Kasumi-1 (cell line): ENCODE data around the gene MKRN2OS.

ENCODE experiments used
- DNase-seq, 2 experiments: peaks; one replicate each; lab custom pipeline; 2025; lab: John Stamatoyannopoulos, UW

MKRN2OS gene

DNA sequence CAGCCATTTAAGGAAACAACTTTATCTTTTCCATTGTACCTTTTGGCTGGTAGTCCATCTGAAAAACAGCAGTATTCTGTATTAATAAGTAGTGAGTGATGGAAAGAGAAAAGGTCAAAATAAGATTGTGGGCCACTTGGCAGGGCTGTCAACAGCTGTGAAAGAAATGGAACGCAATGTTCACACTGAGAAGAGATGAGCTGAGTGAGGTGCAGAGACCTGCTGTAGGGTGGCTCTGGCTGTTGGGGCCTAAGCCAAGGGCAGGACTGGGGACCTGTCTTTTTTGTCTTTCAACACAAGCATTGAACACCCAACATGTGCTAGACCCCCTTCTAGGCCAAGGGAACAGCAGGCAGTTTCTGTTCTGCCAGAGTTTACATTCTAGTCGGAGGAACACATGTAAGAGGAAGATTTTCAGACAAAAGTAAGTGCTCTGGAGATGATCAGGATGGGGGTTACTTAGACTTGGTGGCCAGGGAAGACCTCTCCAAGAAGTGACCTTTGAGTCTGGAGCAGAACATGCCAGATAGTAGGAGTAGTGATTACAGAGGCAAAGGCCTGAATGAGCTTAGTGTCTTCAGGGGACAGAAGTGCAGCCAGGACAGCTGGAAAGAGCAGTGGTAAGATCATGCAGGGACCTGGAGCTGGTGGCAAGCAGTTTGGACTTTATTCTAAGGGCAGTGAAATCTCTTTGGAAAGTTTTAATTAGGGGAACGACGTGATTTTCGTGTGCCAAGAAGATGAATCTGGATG lies 31.4 kb downstream of the MKRN2OS start:
- DNase-seq, result no peak

DNA sequence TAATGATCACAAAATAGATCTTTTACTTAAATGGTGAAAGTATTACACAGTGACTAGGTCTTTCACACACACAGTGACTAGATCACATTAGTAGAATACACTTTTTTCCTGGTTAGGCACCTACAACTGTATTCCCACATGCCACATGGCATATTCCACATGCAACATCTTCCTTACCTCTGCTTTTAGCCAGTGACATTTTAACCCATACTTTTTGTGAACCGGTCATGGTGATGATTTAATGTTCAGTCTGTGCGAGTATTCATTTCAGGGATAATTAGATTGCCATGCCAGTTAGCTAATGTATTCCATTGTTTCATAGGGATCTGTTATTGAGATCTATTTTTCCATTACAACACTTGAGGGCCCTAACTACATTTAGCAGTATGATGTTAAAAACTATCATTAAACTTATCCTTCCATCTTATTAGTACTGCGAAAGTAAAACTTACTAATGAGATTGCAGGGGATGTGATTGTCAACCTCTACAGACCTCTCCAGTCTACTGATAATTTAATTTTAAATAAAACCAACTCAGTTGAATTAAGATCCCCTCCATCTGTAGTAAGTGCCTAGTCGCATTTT lies 32.7 kb downstream of the MKRN2OS start:
- no peak for DNase-seq

DNA sequence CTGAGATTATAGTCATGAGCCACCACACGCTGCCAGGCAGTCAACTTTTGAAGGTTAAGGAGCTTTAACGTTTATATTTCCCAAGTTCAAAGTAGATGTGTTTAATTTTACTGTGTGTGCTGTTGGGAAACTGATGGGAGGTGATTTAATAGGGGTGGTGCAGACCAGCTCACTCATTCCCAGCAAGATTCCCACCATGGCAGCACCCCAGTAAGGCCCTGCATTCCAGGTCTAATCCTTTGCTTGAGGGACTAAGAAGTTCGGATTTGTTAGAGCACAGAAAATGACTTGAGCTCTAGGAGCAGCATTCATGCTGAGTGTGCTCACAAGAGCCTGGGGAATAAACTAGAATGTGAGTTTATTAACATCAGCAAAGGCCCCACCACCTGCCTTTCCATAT lies 35.8 kb downstream of the MKRN2OS start:
- DNase-seq, result no peak

DNA sequence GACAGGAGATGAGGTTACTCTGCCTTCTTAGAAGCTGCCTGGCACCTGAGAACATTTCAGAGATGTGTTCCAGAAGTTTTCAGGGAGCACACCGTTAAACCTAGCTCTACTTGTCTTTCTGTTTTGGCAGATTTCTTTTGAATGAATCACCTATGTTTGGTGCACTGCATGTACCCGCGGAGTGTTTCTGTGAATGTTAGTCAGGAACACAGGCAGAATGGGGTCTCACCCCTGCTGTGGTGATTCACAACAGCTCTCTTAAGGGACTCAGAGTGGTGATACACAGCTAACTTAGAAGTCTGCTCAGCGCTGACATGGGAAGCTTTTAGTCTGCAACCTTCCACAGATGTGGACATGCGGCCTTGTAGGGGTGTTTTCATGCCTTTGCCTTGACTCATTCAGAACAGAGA lies 37.0 kb downstream of the MKRN2OS start:
- no peak for DNase-seq

DNA sequence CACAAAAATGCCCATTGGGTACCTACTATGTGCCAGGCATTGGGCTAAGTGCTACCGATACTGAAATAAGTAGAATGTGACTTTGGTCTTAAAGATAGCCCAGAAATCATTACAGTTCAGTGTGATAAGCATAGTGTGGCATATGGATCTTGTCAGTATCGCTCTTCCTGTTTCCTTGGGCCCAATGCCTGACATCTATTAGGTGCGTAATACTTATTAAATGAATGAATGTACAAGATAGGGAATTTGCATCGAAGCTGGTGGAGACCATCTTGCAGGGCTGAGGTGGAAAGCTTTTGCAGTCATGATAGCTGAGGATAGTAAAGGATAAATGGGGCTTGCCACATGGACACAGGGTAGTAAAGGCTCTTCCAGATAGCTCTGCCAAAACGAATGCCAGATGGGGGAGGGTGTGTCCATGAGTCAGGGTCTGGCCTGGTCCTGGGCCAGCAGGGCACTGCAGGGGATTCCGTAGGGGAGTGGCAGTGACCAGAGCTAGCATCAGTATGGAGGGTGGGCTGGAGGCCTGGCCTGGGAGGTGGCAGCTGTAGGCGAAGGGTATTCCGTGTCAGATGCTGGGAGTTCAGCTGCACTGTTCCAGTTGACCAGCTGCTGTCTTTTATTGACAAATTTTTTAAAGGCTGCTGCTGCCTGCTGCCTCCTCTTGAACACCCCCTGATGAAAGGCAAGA lies 37.6 kb downstream of the MKRN2OS start:
- DNase-seq, result no peak

DNA sequence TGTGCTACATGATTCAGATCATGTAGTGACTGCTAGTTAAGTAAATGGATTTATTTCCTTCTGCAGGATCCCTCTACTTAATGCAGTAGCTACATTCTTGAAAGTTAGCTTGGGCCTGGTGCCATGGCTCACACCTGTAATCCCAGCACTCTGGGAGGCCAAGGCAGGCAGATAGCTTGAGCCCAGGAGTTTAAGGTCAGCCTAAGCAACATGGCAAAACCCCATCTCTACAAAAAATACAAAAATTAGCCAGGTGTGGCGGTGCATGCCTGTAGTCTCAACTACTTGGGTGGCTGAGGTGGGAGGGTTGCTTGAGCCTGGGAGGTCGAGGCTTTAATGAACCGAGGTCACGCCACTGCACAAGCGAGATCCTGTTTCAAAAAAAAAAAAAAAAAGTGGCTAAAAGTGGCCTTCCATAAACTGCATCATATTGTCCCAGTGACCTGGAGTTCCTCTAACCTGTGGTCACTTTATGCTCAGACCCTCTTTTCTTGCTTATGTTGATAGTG lies 39.0 kb downstream of the MKRN2OS start:
- no peak for DNase-seq

DNA sequence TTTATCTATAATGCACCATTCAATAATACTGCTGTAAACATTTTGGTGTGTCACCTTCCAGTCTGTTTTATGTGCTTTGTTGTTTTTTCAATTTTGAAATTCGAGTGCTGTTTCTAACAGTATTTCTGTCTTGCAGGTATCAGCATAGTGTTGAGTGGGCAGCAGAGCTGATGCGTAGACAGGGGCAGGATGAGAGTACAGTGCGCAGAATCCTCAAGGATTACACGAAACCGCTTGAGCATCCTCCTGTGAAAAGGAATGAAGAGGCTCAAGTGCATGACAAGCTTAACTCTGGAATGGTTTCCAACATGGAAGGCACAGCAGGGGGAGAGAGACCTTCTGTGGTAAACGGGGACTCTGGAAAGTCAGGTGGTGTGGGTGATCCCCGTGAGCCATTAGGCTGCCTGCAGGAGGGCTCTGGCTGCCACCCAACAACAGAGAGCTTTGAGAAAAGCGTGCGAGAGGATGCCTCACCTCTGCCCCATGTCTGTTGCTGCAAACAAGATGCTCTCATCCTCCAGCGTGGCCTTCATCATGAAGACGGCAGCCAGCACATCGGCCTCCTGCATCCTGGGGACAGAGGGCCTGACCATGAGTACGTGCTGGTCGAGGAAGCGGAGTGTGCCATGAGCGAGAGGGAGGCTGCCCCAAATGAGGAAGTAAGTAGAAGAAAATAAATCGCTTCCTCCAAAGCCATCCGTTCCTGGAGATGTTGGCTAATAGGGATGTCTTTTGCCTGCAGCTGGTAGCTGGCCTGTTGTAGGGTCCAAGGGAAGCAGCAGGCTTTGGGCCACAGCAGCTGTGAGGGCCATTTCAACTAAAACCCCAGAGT lies 42.0 kb downstream of the MKRN2OS start:
- peak; percentile 86 to 90 for DNase-seq

DNA sequence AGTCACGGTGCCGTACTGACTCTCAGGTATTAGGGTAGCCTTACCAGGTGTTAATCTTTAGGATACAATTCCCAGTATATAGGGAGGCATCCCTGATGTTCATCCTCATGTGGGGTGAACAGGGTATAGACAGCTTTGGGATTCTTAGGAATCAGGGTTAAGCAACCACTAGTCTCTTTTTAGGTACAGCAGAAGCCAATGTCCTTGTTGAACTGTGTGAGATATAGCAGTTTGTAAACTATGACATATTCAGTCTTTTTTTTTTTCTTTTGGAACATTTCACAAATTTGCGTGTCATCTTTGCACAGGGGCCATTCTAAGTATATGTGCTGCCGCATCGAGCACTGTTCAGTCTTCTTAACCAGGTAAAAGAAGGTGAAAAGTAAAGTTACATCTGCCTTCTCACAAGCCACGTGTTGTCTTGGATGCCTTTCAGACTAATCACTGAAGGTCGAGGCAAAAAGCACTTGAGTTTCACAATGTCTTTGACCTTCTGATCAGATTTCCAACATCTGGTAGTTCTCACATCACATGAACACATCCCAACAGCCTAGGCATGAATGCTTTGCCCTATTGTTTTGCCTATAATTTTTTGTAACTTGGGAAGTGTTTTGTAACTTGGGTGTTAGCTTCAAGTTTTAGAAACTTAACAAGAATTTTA lies 43.8 kb downstream of the MKRN2OS start:
- no peak for DNase-seq

DNA sequence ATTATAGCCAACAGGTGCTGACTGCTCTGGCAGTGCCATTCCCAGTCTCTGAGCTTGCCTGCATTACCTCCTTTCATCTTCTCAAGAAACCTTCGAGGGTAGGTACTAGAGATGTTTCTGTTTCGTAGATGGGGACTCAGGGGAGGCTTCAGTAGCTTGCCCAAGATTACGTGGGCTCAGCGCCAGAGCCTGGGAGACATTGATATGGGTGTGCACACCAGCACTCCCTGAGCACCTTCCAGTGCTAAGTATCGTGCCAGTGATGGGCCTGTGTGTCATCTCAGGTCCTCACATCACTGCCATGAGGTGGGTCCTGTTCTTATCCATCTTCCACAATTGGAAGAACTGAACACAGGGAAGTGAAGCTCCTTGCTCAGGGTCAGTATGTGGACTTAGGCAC lies 45.8 kb downstream of the MKRN2OS start:
- no peak for DNase-seq

DNA sequence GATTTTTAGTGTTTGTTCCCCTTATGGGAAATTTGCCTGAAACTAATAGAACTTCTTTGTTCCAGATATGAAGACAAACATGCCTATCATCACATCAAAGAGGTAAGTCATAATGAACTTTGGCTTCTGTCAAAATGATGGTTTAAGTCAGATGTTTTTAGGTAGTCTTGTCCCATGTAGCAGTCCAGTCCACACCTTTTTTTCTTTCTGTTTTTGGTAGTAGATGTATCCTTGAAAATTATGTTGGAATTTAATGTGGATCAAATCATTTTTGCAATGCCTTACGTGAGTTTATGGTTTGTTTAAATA lies 48.9 kb downstream of the MKRN2OS start:
- no peak for DNase-seq

DNA sequence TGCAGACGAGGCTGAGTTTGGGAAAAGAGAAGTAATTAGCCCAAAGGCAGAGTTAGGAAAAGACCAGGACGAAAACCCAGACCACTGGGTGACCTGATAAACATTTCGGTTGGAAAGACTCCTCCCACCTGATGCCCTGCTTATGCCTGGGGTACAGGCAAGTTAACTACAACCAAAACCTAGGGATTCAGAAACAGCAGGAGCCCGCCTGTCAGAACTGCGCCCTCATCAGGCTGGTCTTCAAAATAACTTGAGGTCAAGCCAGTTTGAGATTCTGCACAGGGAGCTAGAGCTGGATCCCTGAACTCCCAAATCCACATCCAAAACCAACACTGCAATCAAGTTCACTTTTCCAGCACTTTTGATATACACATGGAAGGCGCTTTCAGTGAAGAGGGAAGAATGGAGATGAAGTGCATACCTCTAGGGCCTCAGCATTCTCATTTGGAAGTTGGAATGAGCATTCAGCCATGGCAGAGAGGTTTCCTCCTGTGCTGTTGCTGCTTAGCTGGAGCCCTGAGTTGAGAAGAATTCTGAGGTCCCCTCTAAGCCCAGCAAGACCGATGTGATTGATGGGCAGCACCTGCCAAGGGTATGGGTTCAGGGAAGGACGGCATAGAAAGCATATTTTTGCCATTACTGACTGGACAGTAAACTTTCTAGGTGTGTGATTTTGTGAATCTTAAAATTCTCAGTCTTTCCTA lies 49.4 kb downstream of the MKRN2OS start:
- DNase-seq, result peak in 1 of 2 experiments; percentile 23

DNA sequence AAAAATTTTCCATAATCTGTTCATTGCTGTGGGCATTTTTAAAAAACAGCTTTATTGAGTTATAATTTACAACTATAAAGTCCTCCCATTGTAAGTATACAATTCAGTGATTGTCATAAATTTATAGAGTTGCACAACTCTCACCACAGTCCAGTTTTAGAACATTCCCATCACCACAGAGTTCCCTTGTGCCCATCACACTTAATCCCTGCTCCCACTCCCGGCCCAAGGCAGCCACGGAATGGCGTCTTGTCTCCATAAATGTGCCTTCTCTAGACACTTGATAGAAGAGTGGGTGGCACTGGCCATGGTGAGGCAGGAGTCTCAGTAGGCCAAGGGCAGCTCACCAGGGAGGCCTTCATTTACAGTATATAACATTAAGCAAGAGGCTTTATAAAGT lies 54.8 kb downstream of the MKRN2OS start:
- no peak for DNase-seq

DNA sequence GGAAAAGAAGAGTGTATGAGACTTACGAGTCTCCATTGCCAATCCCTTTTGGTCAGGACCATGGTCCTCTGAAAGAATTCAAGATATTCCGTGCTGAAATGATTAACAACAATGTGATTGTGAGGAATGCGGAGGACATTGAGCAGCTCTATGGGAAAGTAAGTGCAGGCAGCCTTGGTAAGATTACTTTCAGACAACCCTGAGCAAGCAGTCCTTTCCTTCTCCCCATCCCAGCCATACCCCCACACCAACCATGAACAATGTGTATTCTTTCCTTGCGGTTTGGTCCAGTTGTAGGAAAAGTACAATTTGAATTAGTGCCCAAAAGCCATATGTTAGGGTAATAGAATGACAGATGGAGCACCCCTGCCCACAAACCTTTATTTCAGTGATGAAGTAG lies 55.5 kb downstream of the MKRN2OS start:
- no peak for DNase-seq
